NOMO-1 treated with DMSO at 0.1 percent for 48 hours (cell line): ENCODE results near the gene CDH11.

Experiments used
- DNase-seq: peaks from one replicate; lab custom pipeline; 2025; ENCODE audit not compliant: unreplicated experiment; lab: John Stamatoyannopoulos, UW

Gene CDH11

GRCh38 chr16:65121870-65122723 lies at the start of gene CDH11:
CDH11 (minus strand) TSS chr16:65122063; CDS start chr16:65004869, 117,194 bp downstream.
- no peak for DNase-seq

- no peak for DNase-seq
These were observed 32.5 kb upstream of the CDH11 start for GRCh38 chr16:65154321-65154720.

GRCh38 chr16:65153365-65154105 lies 31.7 kb upstream of the CDH11 start:
- no peak for DNase-seq

- no peak for DNase-seq
These were observed 26.9 kb upstream of the CDH11 start for GRCh38 chr16:65148804-65149203.

GRCh38 chr16:65142276-65142675 lies 20.4 kb upstream of the CDH11 start:
- DNase-seq, result no peak

- DNase-seq, result no peak
These were observed 14.8 kb upstream of the CDH11 start for GRCh38 chr16:65136681-65137080.

GRCh38 chr16:65126845-65127624 lies 5.2 kb upstream of the CDH11 start:
- no peak for DNase-seq

GRCh38 chr16:65125871-65126270 lies 4.0 kb upstream of the CDH11 start:
- DNase-seq, result peak; percentile 64

GRCh38 chr16:65125322-65125721 lies 3.5 kb upstream of the CDH11 start:
- no peak for DNase-seq

GRCh38 chr16:65124596-65124995 lies 2.7 kb upstream of the CDH11 start:
- DNase-seq, result no peak

GRCh38 chr16:65124212-65124548 lies 2.3 kb upstream of the CDH11 start:
- DNase-seq, result no peak

GRCh38 chr16:65123396-65124211 lies 1.7 kb upstream of the CDH11 start:
- no peak for DNase-seq

- DNase-seq, result no peak
These were observed 997 bp upstream of the CDH11 start for GRCh38 chr16:65122724-65123395.

- no peak for DNase-seq
These were observed 787 bp downstream of the CDH11 start for GRCh38 chr16:65120831-65121721.

GRCh38 chr16:65120461-65120830 lies 1.4 kb downstream of the CDH11 start:
- no peak for DNase-seq

- no peak for DNase-seq
These were observed 1.9 kb downstream of the CDH11 start for GRCh38 chr16:65119901-65120401.

GRCh38 chr16:65119435-65119834 lies 2.4 kb downstream of the CDH11 start:
- DNase-seq, result no peak

GRCh38 chr16:65118871-65119270 lies 3.0 kb downstream of the CDH11 start:
- DNase-seq, result no peak

- peak; percentile 66 for DNase-seq
These were observed 3.9 kb downstream of the CDH11 start for GRCh38 chr16:65117811-65118448.
